Endodermal cell (in vitro differentiated cells): ENCODE measurements around the gene P2RY11. TPM values are rescaled to one million over a fixed set of nuclear protein-coding genes. Genes with fewer than 3 reads are reported as not detected.

Experiments used
- DNase-seq: peaks from one replicate; pipeline ENCODE4 v3.0.0-alpha.2; 2017
- H3K27ac ChIP-seq: 2 replicates; pipeline ENCODE4 v1.5.1; 2013; ENCODE audit warnings: mild to moderate bottlenecking, low read depth, low read length, moderate library complexity
- H3K27me3 ChIP-seq: 2 replicates; pipeline ENCODE4 v1.6.1; 2013; ENCODE audit warnings: mild to moderate bottlenecking, low read length, moderate library complexity; ENCODE audit not compliant: insufficient read depth, control insufficient read depth, poor library complexity, severe bottlenecking
- H3K36me3 ChIP-seq: 2 replicates; pipeline ENCODE4 v1.7.0; 2013; ENCODE audit warnings: mild to moderate bottlenecking, low read length, moderate library complexity; ENCODE audit not compliant: control insufficient read depth, insufficient read depth
- H3K4me1 ChIP-seq: one replicate; pipeline ENCODE4 v1.7.0; 2013; ENCODE audit warnings: low read length; ENCODE audit not compliant: control insufficient read depth, insufficient read depth
- H3K4me3 ChIP-seq: 2 replicates; pipeline ENCODE4 v1.5.1; 2013; ENCODE audit warnings: mild to moderate bottlenecking, low read length, moderate library complexity
- H3K9ac ChIP-seq: 2 replicates; pipeline ENCODE4 v1.6.1; 2013; ENCODE audit warnings: mild to moderate bottlenecking, low read length, moderate library complexity; ENCODE audit not compliant: poor library complexity, severe bottlenecking; ENCODE audit errors: extremely low read depth
- H3K9me3 ChIP-seq: 2 replicates; pipeline ENCODE4 v1.6.1; 2013; ENCODE audit warnings: mild to moderate bottlenecking, low read length, moderate library complexity; ENCODE audit not compliant: control insufficient read depth
- H3K27ac Mint-ChIP-seq: 2 replicates; pipeline ENCODE4 v1.8.0; 2020; ENCODE audit warnings: mixed read lengths
- H3K27me3 Mint-ChIP-seq: 2 replicates; pipeline ENCODE4 v1.8.0; 2021; ENCODE audit warnings: mild to moderate bottlenecking, mixed read lengths; ENCODE audit not compliant: insufficient read depth
- H3K36me3 Mint-ChIP-seq: 2 replicates; pipeline ENCODE4 v1.8.0; 2020; ENCODE audit warnings: low read depth, mixed read lengths
- H3K4me1 Mint-ChIP-seq: 2 replicates; pipeline ENCODE4 v1.8.0; 2020; ENCODE audit warnings: mixed read lengths
- H3K4me3 Mint-ChIP-seq: 2 replicates; pipeline ENCODE4 v1.8.0; 2020; ENCODE audit warnings: mild to moderate bottlenecking, moderate library complexity, mixed read lengths
- H3K9me3 Mint-ChIP-seq: 2 replicates; pipeline ENCODE4 v1.8.0; 2020; ENCODE audit warnings: mild to moderate bottlenecking, mixed read lengths
- CTCF ChIP-seq: fragments of 200-600 bp; sonication (generic); conservative IDR thresholded peaks from 2 replicates; pipeline ENCODE4 v1.5.0; 2021; ENCODE audit warnings: antibody characterized with exemption, mild to moderate bottlenecking
- WGBS, 2 experiments: methylation state at CpG; one replicate each; pipeline versions ENCODE4 v1.1.5 to v1.1.7; 2013; ENCODE audit warnings: missing lambda C conversion rate in 2 of 2, mixed read lengths in 1 of 2; ENCODE audit not compliant: insufficient coverage in 1 of 2, insufficient read length in 1 of 2; 5-methylcytosine and 5-hydroxymethylcytosine counted together
- total RNA-seq, 2 donors: library from RNA; stranded (reverse); fragmentation: NEBNext Ultra II Directional in 1 of 2; extraction: Animal tissue kit (Norgen Biotek cat#: 25700) in 1 of 2; gene quantifications; 2 replicates in 1 of 2; 3 replicates in 1 of 2; pipeline ENCODE4 v1.2.1, GENCODE V29; 2021

Gene P2RY11
- total RNA-seq, 2 donors from 2014 or later, result 9.0 to 14.8 TPM

- Mint-ChIP-seq H3K27ac (no peak overlapping the region), H3K27me3 (peaks cover 2% of the 10 kb centered on the region), H3K36me3 (peaks cover 43% of the 10 kb centered on the region), H3K9me3 (no peaks in the 10 kb centered on the region), H3K4me1 (peaks cover 7% of the 10 kb centered on the region), H3K4me3 (peak overlapping the region; percentile 82)
- Histone ChIP-seq H3K9ac (no peak overlapping the region), H3K27me3 (no peaks in the 10 kb centered on the region), H3K9me3 (no peaks in the 10 kb centered on the region), H3K36me3 (peaks cover 44% of the 10 kb centered on the region), H3K4me3 (no peak overlapping the region), H3K4me1 (peaks cover 3% of the 10 kb centered on the region), H3K27ac (no peak overlapping the region)
- 93 to 98% methylated on average over 5 to 14 of the region's 14 CpGs for WGBS, 2 experiments
- no peak for TF ChIP-seq CTCF
- no peak for DNase-seq
Measured at GRCh38 chr19:10107817-10108367, 3.6 kb upstream of the P2RY11 start.

GRCh38 chr19:10109528-10109927 is 2.0 kb upstream of the P2RY11 start:
- no peaks in the 10 kb centered on the region for H3K9me3 ChIP-seq
- peaks cover 7% of the 10 kb centered on the region for H3K4me1 Mint-ChIP-seq
- H3K27me3 ChIP-seq, result no peaks in the 10 kb centered on the region
- H3K9me3 Mint-ChIP-seq, result no peaks in the 10 kb centered on the region
- H3K36me3 Mint-ChIP-seq, result peaks cover 43% of the 10 kb centered on the region
- no peak overlapping the region for H3K4me3 ChIP-seq
- WGBS, 2 experiments, result 95 to 98% methylated on average over 14 of the region's 14 CpGs
- H3K27ac ChIP-seq, result no peak overlapping the region
- peaks cover 2% of the 10 kb centered on the region for H3K27me3 Mint-ChIP-seq
- H3K4me1 ChIP-seq, result peaks cover 3% of the 10 kb centered on the region
- H3K9ac ChIP-seq, result no peak overlapping the region
- peaks cover 44% of the 10 kb centered on the region for H3K36me3 ChIP-seq
- DNase-seq, result no peak
- no peak overlapping the region for H3K4me3 Mint-ChIP-seq
- no peak overlapping the region for H3K27ac Mint-ChIP-seq
- TF ChIP-seq CTCF, result no peak

GRCh38 chr19:10110076-10110971 is 1.2 kb upstream of the P2RY11 start:
- Histone ChIP-seq H3K9ac (no peak overlapping the region), H3K27me3 (no peaks in the 10 kb centered on the region), H3K4me1 (peaks cover 3% of the 10 kb centered on the region), H3K4me3 (no peak overlapping the region), H3K27ac (no peak overlapping the region), H3K36me3 (peaks cover 44% of the 10 kb centered on the region), H3K9me3 (no peaks in the 10 kb centered on the region)
- no peak for TF ChIP-seq CTCF
- DNase-seq, result no peak
- peaks cover 47% of the 10 kb centered on the region for H3K36me3 Mint-ChIP-seq
- no peak overlapping the region for H3K4me3 Mint-ChIP-seq
- no peaks in the 10 kb centered on the region for H3K27me3 Mint-ChIP-seq
- no peak overlapping the region for H3K27ac Mint-ChIP-seq
- H3K4me1 Mint-ChIP-seq, result peaks cover 7% of the 10 kb centered on the region
- no peaks in the 10 kb centered on the region for H3K9me3 Mint-ChIP-seq
- WGBS, 2 experiments, result 96 to 97% methylated on average over 36 to 44 of the region's 44 CpGs
